Adrenal gland (tissue), 12 donors: ENCODE measurements around the gene PTPRN2. TPM values are rescaled to one million over a fixed set of nuclear protein-coding genes. Genes with fewer than 3 reads are reported as not detected.

Source experiments
- DNase-seq, 7 donors: peaks; one replicate each; pipeline ENCODE4 v3.0.0-alpha.2; 2019 to 2020
- H3K27ac ChIP-seq, 5 donors: fragments of 200-600 bp; sonication (generic) in 4 of 5; 1 replicate in 3 of 5; 2 replicates in 2 of 5; pipeline versions ENCODE4 v1.5.1 to v1.8.0; 2016 to 2020; ENCODE audit warnings: mild to moderate bottlenecking in 1 of 5
- H3K27me3 ChIP-seq: fragments of 200-600 bp; 2 replicates; pipeline ENCODE4 v1.8.0; 2021
- H3K36me3 ChIP-seq, 2 donors: fragments of 200-600 bp; replicated peaks in 1 of 2; 1 replicate in 1 of 2; 2 replicates in 1 of 2; pipeline versions ENCODE4 v1.5.1 to v1.8.0; 2018 to 2022
- H3K4me1 ChIP-seq, 2 donors: fragments of 200-600 bp; replicated peaks in 1 of 2; 1 replicate in 1 of 2; 2 replicates in 1 of 2; pipeline versions ENCODE4 v1.5.1 to v1.8.0; 2018 to 2021
- H3K4me3 ChIP-seq, 4 donors: fragments of 200-600 bp; sonication (generic) in 3 of 4; one replicate each; pipeline ENCODE4 v1.5.1; 2016 to 2018
- H3K9me3 ChIP-seq, 3 donors: fragments of 200-600 bp; sonication (generic) in 1 of 3; replicated peaks in 1 of 3; 1 replicate in 2 of 3; 2 replicates in 1 of 3; pipeline versions ENCODE4 v1.5.1 to v1.8.0; 2016 to 2021
- POLR2A ChIP-seq, 2 donors: fragments of 450-650 bp; IDR thresholded peaks; one replicate each; pipeline ENCODE4 v1.6.1; 2017; ENCODE audit warnings: antibody characterized with exemption in 2 of 2, mild to moderate bottlenecking in 2 of 2, moderate library complexity in 1 of 2
- WGBS, 4 donors: extraction: QIAGEN DNeasy Blood & Tissue Kit in 2 of 4; methylation state at CpG; one replicate each; pipeline versions ENCODE4 v1.1.5 to v1.1.7; 2013 to 2017; 5-methylcytosine and 5-hydroxymethylcytosine counted together
- intact Hi-C, 2 donors: fragments of 100-400 bp; cut with DNase I; formaldehyde crosslinking; loops; one replicate each; pipeline versions ENCODE4 v1.14.1 to v1.15.0; 2022 to 2023
- polyA plus RNA-seq, 3 donors: library from polyadenylated mRNA; stranded (reverse); fragments of 200-250 nt in 2 of 3; fragments of 350-450 nt in 1 of 3; fragmentation: Illumina TruSeq in 1 of 3; extraction: RNeasy Lipid Tissue Mini Kit (QIAGEN cat#74804) in 1 of 3; gene quantifications; one replicate each; pipeline ENCODE4 v1.2.3, GENCODE V29; 2013 to 2014
- total RNA-seq, 9 donors: library from RNA; depleted of rRNA in 4 of 9; stranded (reverse); fragments of >200 nt in 4 of 9; fragments of 120-200 nt in 1 of 9; fragmentation: NEBNext Ultra II Directional in 1 of 9; extraction: Animal tissue kit (Norgen Biotek cat#: 25700) in 1 of 9; gene quantifications; one replicate each; pipeline versions ENCODE4 v1.1.0 to v1.2.4, GENCODE V29; 2013 to 2023
- TF ChIP-seq, protein P1 (sequence below), 6 experiments: fragments of 450-650 bp in 4 of 6; fragments of 200-600 bp in 2 of 6; sonication (generic) in 1 of 6; IDR thresholded peaks; 1 replicate in 5 of 6; 2 replicates in 1 of 6; pipeline versions ENCODE4 v1.5.1 to v1.8.0; 2016 to 2021; ENCODE audit warnings: antibody characterized with exemption in 6 of 6, mild to moderate bottlenecking in 2 of 6, moderate library complexity in 1 of 6
- donor health status: healthy with polysubstance abuse.
- donor health status: Bipolar disorder and iron deficiency.
- donor health status: DM: yes; HTN: yes; CAD: no.
- donor health status: DM: no; HTN: no; CAD: no.
- donor health status: DM: no; HTN: no; CAD: no.
- donor health status: DM: yes; HTN: yes; CAD: no.

PTPRN2 gene
- total and polyA plus RNA-seq, 12 donors = 2.2 to 16.2 (median 3.4) TPM

DNA sequence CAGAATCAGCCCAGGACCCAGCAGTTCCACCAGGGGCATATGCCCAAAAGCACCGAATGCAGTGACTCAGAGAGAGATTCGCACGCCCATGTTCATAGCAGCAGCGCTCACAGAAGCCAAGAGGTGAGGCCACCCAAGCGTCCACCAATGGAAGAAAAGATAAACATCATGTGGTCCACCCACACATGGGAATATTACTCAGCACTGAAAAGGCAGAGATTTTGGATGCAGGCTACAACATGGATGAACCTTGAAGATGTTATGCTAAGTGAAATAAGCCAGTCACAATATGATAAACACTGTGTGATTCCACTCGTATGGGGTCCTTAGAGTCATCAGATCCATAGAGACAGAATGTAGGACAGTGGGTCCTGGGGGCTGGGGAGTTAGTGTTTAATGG is 823.4 kb downstream of the PTPRN2 start:
- DNase-seq = no peak
- intact Hi-C loops = no loop called here
- H3K4me1 ChIP-seq = no peaks in the 10 kb centered on the region
- H3K27me3 ChIP-seq = no peaks in the 10 kb centered on the region
- H3K36me3 ChIP-seq = no peaks in the 10 kb centered on the region
- no peaks in the 10 kb centered on the region for H3K9me3 ChIP-seq
- TF ChIP-seq, protein P1, sequence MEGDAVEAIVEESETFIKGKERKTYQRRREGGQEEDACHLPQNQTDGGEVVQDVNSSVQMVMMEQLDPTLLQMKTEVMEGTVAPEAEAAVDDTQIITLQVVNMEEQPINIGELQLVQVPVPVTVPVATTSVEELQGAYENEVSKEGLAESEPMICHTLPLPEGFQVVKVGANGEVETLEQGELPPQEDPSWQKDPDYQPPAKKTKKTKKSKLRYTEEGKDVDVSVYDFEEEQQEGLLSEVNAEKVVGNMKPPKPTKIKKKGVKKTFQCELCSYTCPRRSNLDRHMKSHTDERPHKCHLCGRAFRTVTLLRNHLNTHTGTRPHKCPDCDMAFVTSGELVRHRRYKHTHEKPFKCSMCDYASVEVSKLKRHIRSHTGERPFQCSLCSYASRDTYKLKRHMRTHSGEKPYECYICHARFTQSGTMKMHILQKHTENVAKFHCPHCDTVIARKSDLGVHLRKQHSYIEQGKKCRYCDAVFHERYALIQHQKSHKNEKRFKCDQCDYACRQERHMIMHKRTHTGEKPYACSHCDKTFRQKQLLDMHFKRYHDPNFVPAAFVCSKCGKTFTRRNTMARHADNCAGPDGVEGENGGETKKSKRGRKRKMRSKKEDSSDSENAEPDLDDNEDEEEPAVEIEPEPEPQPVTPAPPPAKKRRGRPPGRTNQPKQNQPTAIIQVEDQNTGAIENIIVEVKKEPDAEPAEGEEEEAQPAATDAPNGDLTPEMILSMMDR (IDR thresholded peaks at IDR 0.05) = no peak
- no peak for TF ChIP-seq POLR2A (IDR thresholded peaks at IDR 0.05)
- H3K27ac ChIP-seq = no peak overlapping the region
- no peak overlapping the region for H3K4me3 ChIP-seq
- WGBS, 4 donors = 80 to 90% (median 86%) methylated on average over 6 of the region's 6 CpGs

DNA sequence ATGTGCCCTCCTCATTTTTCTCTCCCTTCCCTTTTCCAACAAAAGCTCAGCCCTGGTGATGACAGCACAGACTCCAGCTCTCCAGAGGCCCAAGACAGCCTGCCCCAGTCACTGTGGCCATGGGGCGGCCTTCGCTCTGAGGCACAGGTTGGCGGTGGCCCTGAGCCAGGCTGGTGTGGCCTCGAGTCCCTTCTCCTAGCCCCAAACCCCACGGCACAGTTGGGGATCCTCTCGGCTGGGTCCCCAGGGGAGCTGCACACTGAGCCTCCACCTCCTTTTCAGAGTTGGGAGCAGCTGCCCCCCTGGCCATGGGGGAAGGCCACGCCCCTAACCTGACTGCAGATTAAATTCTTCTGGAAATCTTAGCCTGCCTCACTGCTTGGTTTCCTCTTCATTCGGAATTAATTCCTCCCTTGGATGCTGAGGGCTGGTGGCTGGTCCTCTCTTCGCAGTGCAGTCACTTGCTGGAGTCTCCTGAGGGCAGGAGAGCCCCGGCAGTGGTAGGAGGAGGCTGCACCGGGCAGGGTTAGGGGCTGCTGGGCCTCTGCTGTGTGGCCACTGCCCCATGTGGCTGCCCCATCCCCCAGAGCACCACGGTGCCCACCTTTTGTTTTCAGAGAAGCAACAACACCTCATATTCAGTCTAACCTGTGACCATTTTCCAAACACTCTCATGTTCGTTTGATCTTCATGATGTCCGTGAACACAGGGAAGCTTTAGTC is 824.2 kb downstream of the PTPRN2 start:
- H3K36me3 ChIP-seq = no peaks in the 10 kb centered on the region
- 69 to 98% (median 83%) methylated on average over 7 to 14 of the region's 14 CpGs for WGBS, 4 donors
- H3K27me3 ChIP-seq = no peaks in the 10 kb centered on the region
- no peaks in the 10 kb centered on the region for H3K4me1 ChIP-seq
- TF ChIP-seq, protein P1 (IDR thresholded peaks at IDR 0.05) = no peak
- DNase-seq = no peak
- H3K4me3 ChIP-seq = no peak overlapping the region
- intact Hi-C loops = no loop called here
- no peaks in the 10 kb centered on the region for H3K9me3 ChIP-seq
- no peak overlapping the region for H3K27ac ChIP-seq

DNA sequence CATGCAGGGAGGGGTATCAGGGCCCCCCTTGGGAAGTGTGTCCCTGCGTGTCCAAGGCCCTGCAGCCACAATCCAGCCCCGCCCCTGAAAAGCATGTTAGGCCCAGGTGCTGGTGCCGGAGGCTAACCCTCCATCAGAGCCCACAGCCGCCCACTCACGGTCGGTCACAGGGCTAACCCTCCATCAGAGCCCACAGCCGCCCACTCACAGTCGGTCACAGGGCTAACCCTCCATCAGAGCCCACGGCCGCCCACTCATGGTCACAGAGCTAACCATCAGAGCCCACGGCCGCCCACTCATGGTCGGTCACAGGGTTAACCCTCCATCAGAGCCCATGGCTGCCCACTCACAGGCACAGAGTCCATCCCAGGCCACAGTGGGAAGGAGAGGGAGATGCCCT is 824.8 kb downstream of the PTPRN2 start:
- Histone ChIP-seq H3K27ac (no peak overlapping the region), H3K27me3 (no peaks in the 10 kb centered on the region), H3K4me1 (no peaks in the 10 kb centered on the region), H3K4me3 (no peak overlapping the region), H3K36me3 (no peaks in the 10 kb centered on the region), H3K9me3 (no peaks in the 10 kb centered on the region)
- intact Hi-C loops = no loop called here
- 90 to 96% (median 92%) methylated on average over 4 to 13 of the region's 13 CpGs for WGBS, 4 donors
- TF ChIP-seq POLR2A (IDR thresholded peaks at IDR 0.05) = no peak
- TF ChIP-seq, protein P1 (IDR thresholded peaks at IDR 0.05) = no peak
- no peak for DNase-seq

DNA sequence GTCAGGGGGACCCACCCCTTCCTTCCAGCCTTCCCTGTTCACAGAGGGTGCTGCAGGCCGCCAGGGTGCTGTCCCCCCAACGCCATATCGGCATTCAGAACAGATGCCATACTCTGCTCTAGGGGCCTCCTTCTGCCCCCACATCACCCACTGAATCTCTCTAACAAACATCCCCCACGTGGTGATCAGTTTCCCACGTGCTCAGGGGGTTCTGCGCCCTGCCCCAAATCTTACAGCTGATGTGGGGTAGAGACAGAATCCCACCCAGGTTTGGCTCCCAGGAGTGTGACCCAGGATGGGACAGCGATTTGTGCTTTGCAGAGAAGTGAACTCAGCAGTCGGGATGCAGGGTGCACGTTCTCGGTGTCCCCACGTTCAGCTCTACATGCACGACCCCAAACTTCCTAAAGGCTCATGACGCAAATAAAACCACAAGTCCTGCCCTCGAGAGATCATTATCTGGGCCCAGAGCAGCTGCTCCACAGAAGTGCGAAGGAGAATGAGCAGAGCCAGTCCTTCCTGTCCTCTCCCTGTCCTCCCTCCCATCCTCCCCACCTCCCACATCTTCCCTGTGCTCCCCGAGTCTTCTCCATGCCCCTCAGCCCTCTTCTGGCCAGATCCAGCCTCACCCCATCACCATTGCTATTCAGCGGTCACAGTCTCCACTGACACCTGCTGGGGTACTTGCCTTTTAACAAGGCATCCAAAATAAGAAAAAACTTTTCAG is 827.5 kb downstream of the PTPRN2 start:
- intact Hi-C loops = no loop called here
- Histone ChIP-seq H3K27ac (no peak overlapping the region), H3K27me3 (no peaks in the 10 kb centered on the region), H3K9me3 (no peaks in the 10 kb centered on the region), H3K36me3 (no peaks in the 10 kb centered on the region), H3K4me3 (no peak overlapping the region), H3K4me1 (no peaks in the 10 kb centered on the region)
- no peak for DNase-seq
- WGBS, 4 donors = 50 to 66% (median 57%) methylated on average over 11 to 17 of the region's 17 CpGs
- no peak for TF ChIP-seq POLR2A (IDR thresholded peaks at IDR 0.05)
- TF ChIP-seq, protein P1 (IDR thresholded peaks at IDR 0.05) = no peak
